ENCODE measurements around the gene UPP1. TPM values are rescaled to one million over a fixed set of nuclear protein-coding genes. Genes with fewer than 3 reads are reported as not detected.

The UPP1 gene
- total RNA-seq, 4 donors from 2014 or later: 15.4 to 24.0 (median 16.4) TPM

GRCh38 chr7:48154792-48155413 lies 65.8 kb downstream of the UPP1 start:
- peak in 2 of 3 donors; percentile 67 to 84 for DNase-seq
- H3K4me1 ChIP-seq: no peaks in the 10 kb centered on the region
- TF ChIP-seq CTCF (IDR thresholded peaks at IDR 0.05): peak in 4 of 6 experiments; percentile 31 to 93 (median 88)
- TF ChIP-seq POLR2A (IDR thresholded peaks at IDR 0.05): no peak
- no peaks in the 10 kb centered on the region for H3K36me3 ChIP-seq
- no peak overlapping the region for H3K4me3 ChIP-seq
- no peak overlapping the region for H3K27ac ChIP-seq
- H3K9me3 ChIP-seq: no peaks in the 10 kb centered on the region
- H3K27me3 ChIP-seq: no peaks in the 10 kb centered on the region

Other genes starting within 250 kb of the UPP1 start
- under 1 TPM; 0.18 to 0.83 (median 0.44) TPM for gene PKD1L1, start 140.8 kb upstream of the UPP1 start, total RNA-seq
- gene HUS1, start 109.7 kb upstream of the UPP1 start, total RNA-seq: 10 to 100 TPM; 33.6 to 63.4 (median 53.4) TPM
- not detected for gene SUN3, start 60.2 kb upstream of the UPP1 start, total RNA-seq
- gene C7orf57, start 53.7 kb upstream of the UPP1 start, total RNA-seq: not detected
- gene ABCA13, start 82.2 kb downstream of the UPP1 start, total RNA-seq: 1 to 10 TPM in 2 of 4 donors, under 1 TPM in 2; 0.53 to 2.7 (median 1.7) TPM

Data from Peyer's patch (tissue), 4 donors.